ENCODE data around the gene FBLIM1.
A peak's percentile ranks its signal among the peaks of the same experiment; 100 is the strongest.
"Not testable (repeated sequence)": the region's sequence is repeated elsewhere in the genome, so short reads cannot be mapped to it uniquely, and the experiment has no call there.

Gene FBLIM1

DNA sequence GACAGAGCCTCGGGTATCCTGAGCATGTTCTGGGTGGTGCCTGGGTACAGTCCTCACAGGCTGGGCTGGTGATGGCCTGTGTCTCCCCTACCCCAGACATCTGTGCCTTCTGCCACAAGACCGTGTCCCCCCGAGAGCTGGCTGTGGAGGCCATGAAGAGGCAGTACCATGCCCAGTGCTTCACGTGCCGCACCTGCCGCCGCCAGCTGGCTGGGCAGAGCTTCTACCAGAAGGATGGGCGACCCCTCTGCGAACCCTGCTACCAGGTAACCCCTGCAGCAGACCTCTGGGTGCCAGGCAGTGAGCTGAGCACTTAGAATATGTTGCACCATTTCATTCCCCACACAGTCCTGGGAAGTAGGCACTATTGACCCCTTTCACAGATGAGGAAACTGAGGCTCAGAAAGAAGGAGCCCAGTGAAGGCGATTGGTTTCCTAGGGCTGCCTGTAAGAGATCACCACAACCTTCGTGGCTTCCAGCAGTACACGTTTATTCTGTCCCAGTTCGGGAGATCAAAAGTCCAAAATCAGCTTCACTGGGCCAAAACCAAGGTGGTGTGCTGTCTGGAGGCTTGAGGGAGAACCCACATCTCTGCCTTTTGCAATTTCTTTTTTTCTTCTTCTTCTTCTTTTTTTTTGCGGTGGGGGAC is 11.8 kb downstream of the FBLIM1 start:
- DNase-seq = no peak

- no peak for DNase-seq
Observed at GRCh38 chr1:15771836-15772515, 13.4 kb downstream of the FBLIM1 start.

GRCh38 chr1:15775706-15776105 is 17.1 kb downstream of the FBLIM1 start:
- DNase-seq = no peak

- no peak for DNase-seq
Observed at GRCh38 chr1:15777909-15778707, 19.5 kb downstream of the FBLIM1 start.

DNA sequence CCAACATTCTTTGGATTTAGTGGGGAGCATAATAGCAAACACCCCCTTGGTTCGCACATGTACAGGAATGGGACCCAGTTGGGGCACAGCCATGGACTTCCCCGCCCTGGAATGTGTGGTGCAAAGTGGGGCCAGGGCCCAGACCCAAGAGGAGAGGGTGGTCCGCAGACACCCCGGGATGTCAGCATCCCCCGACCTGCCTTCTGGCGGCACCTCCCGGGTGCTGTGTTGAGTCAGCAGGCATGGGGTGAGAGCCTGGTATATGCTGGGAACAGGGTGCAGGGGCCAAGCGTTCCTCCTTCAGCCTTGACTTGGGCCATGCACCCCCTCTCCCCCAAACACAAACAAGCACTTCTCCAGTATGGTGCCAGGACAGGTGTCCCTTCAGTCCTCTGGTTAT is 27.1 kb downstream of the FBLIM1 start:
- no peak for DNase-seq

DNA sequence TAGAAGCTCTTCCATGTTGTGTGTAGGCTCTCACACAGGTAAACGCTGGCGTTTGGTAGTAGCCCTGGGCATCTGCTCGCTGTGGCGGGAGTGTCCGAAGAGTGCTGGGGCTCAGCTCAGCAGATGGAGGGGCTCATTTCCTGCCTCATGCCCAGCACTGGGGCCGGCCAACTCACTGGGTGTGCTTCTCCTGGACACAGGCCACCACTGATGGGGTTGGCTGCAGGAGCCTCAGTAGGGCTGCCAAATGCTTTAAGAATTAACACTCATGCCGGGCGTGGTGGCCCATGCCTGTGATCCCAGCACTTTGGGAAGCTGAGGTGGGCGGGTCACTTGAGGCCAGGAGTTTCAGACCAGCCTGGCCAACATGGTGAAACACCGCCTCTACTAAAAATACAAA is 28.0 kb downstream of the FBLIM1 start:
- DNase-seq = no peak

- DNase-seq = no peak
Observed at GRCh38 chr1:15788624-15789301, 30.2 kb downstream of the FBLIM1 start.

- no peak for DNase-seq
Observed at GRCh38 chr1:15796086-15796462, 37.5 kb downstream of the FBLIM1 start.

DNA sequence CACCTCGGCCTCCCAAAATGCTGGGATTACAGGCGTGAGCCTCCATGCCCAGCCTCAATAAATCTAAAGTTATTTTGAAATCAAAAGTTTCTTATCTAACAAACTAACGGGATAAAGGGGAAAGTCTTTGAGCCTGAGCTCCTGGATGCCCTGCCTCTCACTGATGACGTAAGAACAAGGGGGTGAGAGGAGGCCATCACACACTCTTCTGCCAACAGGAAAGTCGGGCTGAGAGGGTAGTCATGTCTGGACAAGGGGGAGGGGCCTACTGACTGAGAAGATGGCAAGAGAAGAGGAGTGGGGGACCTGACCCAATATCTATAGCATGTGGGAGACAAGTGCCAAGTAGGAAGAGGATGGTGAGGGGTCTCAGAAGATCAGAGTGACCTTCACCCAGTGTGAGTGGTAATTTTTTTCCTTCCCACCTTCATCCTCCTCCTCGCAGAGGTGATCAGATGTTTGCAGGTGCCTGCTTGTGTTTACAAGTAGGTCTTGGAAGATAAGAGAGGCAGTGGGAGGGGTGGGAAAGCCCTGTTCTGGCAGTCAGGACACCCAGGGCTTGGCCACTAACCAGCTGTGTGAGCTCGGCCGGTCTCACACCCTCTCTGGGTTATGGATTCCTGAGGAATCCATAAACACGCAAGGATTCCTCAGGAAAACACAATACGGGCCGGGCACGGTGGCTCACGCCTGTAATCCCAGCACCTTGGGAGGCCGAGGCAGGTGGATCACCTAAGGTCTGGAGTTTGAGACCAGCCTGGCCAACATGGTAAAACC is 39.2 kb downstream of the FBLIM1 start:
- DNase-seq = no peak

- DNase-seq = no peak
Observed at GRCh38 chr1:15799004-15799867, 40.6 kb downstream of the FBLIM1 start.

DNA sequence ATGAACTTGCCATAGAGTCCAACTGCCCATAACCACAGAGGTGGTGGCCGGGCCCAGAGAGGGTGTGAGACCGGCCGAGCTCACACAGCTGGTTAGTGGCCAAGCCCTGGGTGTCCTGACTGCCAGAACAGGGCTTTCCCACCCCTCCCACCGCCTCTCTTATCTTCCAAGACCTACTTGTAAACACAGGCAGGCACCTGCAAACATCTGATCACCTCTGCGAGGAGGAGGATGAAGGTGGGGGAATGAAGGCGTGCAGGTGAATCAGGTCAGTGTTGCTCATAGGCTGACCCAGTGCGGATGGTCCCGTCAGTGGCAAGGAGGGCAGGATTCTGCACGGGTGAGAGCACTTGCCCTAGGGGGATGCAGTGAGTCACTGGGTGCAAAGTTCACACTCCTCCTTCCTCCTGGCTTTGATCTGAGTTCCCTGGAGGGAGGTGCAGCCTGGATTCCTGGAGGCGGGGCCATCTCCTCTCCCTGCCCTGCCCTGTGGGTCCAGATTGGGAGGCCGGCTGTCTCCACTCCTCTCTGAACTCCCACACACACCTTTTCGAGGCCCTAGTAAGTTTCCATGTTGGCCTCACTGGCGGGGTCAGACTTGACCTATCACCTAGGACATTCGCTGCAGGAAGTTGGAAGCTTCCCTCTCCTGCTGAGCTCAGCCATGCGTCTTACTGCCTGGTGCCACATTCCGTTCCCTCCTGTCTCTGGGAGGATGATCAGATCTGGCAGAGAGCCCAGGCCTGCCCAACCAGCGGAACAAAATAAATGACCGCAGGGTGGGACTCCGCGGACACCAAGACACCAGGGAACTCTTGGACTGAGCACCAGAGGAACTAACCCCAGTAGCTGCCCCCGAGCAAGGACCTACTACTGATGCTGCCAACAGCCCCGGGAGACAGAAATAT is 41.6 kb downstream of the FBLIM1 start:
- DNase-seq = peak; percentile 80

GRCh38 chr1:15802234-15802965 is 43.8 kb downstream of the FBLIM1 start:
- DNase-seq = no peak

DNA sequence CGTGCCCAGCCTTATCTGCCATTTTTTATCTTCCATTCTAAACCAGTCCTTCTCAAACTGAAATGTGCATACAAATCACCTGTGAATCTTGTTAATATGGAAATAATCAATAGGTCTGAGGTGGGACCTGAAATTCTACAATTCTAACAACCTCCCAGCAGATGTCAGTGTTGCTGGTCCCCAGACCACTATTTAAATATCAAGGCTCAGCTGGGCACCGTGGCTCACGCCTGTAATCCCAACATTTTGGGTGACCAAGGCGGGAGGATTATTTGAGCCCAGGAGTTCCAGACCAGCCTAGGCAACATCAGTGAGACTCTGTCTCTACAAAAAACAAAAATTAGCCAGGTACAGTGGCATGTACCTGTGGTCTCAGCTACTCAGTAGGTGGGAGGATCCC is 44.8 kb downstream of the FBLIM1 start:
- DNase-seq = peak; percentile 36

DNA sequence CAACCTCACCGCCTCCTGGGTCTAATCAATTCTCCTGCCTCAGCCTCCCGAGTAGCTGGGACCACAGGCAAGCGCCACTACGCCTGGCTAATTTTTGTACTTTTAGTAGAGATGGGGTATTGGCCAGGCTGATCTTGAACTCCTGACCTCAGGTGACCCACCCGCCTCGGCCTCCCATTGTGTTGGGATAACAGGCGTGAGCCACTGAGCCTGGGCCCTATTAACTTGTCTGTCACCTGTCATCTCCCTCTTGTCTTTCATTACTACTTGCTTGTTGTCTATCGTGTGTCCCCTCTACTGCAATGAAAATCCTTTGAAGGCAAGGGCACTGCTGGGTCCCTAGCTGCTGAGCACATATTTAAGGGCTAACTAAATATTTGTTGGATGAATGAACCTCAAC is 45.5 kb downstream of the FBLIM1 start:
- DNase-seq = no peak

DNA sequence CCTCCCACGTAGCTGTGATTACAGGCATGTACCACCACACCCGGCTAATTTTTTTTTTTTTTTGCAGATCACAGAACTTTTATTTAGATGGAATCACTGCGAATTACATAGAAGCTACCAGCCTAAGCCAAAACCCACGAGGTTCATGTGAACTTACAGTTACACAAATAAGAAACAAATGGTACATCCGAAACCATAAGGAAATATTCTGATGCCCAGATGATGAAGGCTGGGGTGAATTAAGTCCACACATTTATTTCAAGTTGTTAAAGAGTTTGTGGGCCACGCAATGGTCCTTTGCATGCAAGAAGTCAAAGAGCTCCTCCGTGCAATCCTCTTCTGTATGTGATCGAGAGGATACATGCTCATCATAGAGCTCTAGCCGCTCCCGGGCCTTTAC is 48.5 kb downstream of the FBLIM1 start:
- no peak for DNase-seq

- DNase-seq = not testable (repeated sequence)
Observed at GRCh38 chr1:15807549-15807948, 49.0 kb downstream of the FBLIM1 start, which contains the start of gene UQCRHL. Gene UQCRHL (minus strand): TSS chr1:15807649. CDS start chr1:15807649, 0 bp downstream.

DNA sequence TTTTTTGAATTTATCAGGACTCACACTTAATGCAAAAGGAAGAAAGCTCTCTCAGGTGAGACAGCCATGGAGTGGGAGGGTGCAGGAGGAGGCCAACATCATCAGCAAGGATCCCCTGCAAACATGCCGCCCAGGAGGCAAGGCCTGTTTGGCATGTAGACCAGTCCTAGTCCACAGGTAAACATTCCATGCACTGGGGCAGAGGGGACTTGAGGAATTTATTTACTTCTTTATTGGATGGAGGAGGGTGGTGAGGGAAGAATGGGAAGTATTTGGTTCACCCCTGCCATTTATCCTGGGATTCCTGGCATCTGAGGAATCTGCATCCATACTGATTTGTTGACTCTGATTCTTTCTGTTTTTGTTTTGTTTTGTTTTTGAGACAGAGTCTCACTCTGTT is 50.4 kb downstream of the FBLIM1 start:
- no peak for DNase-seq

DNA sequence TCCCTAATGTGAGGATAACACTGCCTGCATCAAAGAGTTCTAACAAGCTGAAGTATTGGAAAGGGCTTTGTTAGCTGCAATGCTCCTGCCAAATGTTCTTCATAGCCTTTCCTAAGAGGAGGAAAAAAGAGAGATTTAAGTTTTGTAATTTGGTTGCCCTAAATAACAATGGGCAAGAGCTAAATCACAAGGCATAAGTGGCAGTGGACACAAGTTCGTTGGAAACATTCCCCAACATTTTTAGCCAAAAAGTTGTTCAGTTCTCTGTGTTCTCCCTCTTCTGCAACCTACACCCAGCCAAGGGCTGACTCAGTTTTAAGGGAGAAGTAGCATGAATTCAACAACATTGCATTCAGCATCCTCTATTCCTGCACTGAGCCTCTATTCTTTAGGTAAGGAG is 51.5 kb downstream of the FBLIM1 start:
- DNase-seq = no peak

GRCh38 chr1:15816674-15817073 is 58.1 kb downstream of the FBLIM1 start:
- DNase-seq = no peak

GRCh38 chr1:15820478-15820877 is 61.9 kb downstream of the FBLIM1 start:
- no peak for DNase-seq
